HepG2 (cell line): ENCODE results near the gene CTIF. TPM values are rescaled to one million over a fixed set of nuclear protein-coding genes. Genes with fewer than 3 reads are reported as not detected.

Experiments
- AHR ChIP-seq: IDR thresholded peaks from 2 replicates; pipeline ENCODE4 v1.6.1; 2018; ENCODE audit warnings: missing genetic modification reagents, missing compliant biosample characterization
- BORCS8-MEF2B ChIP-seq: sonication (generic); formaldehyde crosslinking; IDR thresholded peaks from 2 replicates; pipeline ENCODE4 v1.8.0; 2022; ENCODE audit warnings: mild to moderate bottlenecking, missing genetic modification reagents
- CBX1 ChIP-seq: IDR thresholded peaks from one replicate; pipeline ENCODE4 v1.6.1; 2016; ENCODE audit warnings: antibody characterized with exemption, low read depth
- DRAP1 ChIP-seq: IDR thresholded peaks from 2 replicates; pipeline ENCODE4 v1.6.1; 2016; ENCODE audit warnings: missing genetic modification reagents, missing compliant biosample characterization
- GFI1 ChIP-seq: sonication (generic); formaldehyde crosslinking; IDR thresholded peaks from 2 replicates; pipeline ENCODE4 v1.5.0; 2020; ENCODE audit warnings: missing genetic modification reagents, mild to moderate bottlenecking, borderline replicate concordance
- HOXA7 ChIP-seq: sonication (generic); formaldehyde crosslinking; IDR thresholded peaks from 2 replicates; pipeline ENCODE4 v1.8.1; 2022; ENCODE audit warnings: mild to moderate bottlenecking, missing genetic modification reagents, moderate library complexity
- LBX2 ChIP-seq: sonication (generic); formaldehyde crosslinking; IDR thresholded peaks from 2 replicates; pipeline ENCODE4 v1.5.0; 2020; ENCODE audit warnings: missing genetic modification reagents, mild to moderate bottlenecking, borderline replicate concordance
- PATZ1 ChIP-seq: sonication (generic); formaldehyde crosslinking; IDR thresholded peaks from 2 replicates; pipeline ENCODE4 v1.4.0; 2020; ENCODE audit warnings: missing genetic modification reagents
- ZMYM4 ChIP-seq: sonication (generic); formaldehyde crosslinking; IDR thresholded peaks from 2 replicates; pipeline ENCODE4 v1.8.1; 2023; ENCODE audit warnings: mild to moderate bottlenecking, missing genetic modification reagents
- ZNF224 ChIP-seq: sonication (generic); formaldehyde crosslinking; IDR thresholded peaks from 2 replicates; pipeline ENCODE4 v1.5.0; 2020; ENCODE audit warnings: mild to moderate bottlenecking, missing genetic modification reagents
- ZNF256 ChIP-seq: sonication (generic); formaldehyde crosslinking; conservative IDR thresholded peaks from 2 replicates; pipeline ENCODE4 v1.4.0; 2020; ENCODE audit warnings: missing genetic modification reagents
- ZNF512B ChIP-seq: sonication (generic); formaldehyde crosslinking; IDR thresholded peaks from 2 replicates; pipeline ENCODE4 v1.5.1; 2020; ENCODE audit warnings: missing genetic modification reagents, mild to moderate bottlenecking, borderline replicate concordance
- ZNF598 ChIP-seq: sonication (generic); formaldehyde crosslinking; IDR thresholded peaks from 2 replicates; pipeline ENCODE4 v1.5.1; 2020; ENCODE audit warnings: mild to moderate bottlenecking, missing genetic modification reagents, borderline replicate concordance
- ZNF883 ChIP-seq: sonication (generic); formaldehyde crosslinking; IDR thresholded peaks from 2 replicates; pipeline ENCODE4 v1.5.1; 2020; ENCODE audit warnings: mild to moderate bottlenecking, missing genetic modification reagents; ENCODE audit errors: not compliant biosample characterization
- polyA plus RNA-seq, 8 experiments: library from polyadenylated mRNA; depleted of rRNA in 3 of 8; stranded (reverse) in 7 of 8; unstranded in 1 of 8; fragments of >200 nt; fragmentation: Illumina TruSeq in 4 of 8; extraction: Trizol in 4 of 8; gene quantifications; 2 replicates each; pipeline versions ENCODE4 v1.2.1 to v1.2.3, GENCODE V29; 2011 to 2016; ENCODE audit warnings: low read depth in 4 of 8, missing spikeins in 1 of 8, mixed read lengths in 1 of 8; ENCODE audit not compliant: insufficient read depth in 1 of 8
- total RNA-seq, 5 experiments: library from RNA; depleted of rRNA; stranded (reverse); fragments of >200 nt; fragmentation: Illumina TruSeq; extraction: Trizol; gene quantifications; 2 replicates each; pipeline ENCODE4 v1.2.3, GENCODE V29; 2016; ENCODE audit warnings: low read depth in 1 of 5

Gene CTIF
- total and polyA plus RNA-seq, 2 of the 13 experiments (the other 11 are each of a cell fraction or from before 2014, with no cell fraction given) = 18.2 to 28.0 TPM

- no peak for TF ChIP-seq PATZ1 (CRISPR knock-in tag)
- TF ChIP-seq BORCS8-MEF2B = no peak
- peak; percentile 8 for TF ChIP-seq ZNF883 (CRISPR knock-in tag)
- TF ChIP-seq HOXA7 (CRISPR knock-in tag) = no peak
- no peak for TF ChIP-seq ZNF224 (CRISPR knock-in tag)
- 0 out of 2 replicates have a peak, but pooled peaks have one; percentile 6 for TF ChIP-seq ZNF598 (CRISPR knock-in tag)
- TF ChIP-seq LBX2 = no peak
- 0 out of 2 replicates have a peak, but pooled peaks have one; percentile 1 for TF ChIP-seq AHR
- no peak for TF ChIP-seq CBX1
- TF ChIP-seq ZNF256 (CRISPR knock-in tag) = no peak
- TF ChIP-seq ZNF512B (CRISPR knock-in tag) = no peak
- TF ChIP-seq GFI1 = peak; percentile 24; the same call in 1 of the 2 replicates
- TF ChIP-seq ZMYM4 (CRISPR knock-in tag) = no peak
- no peak for TF ChIP-seq DRAP1 (CRISPR knock-in tag)
These were observed 354.3 kb downstream of the CTIF start (continued) for GRCh38 chr18:48893061-48893607.
